H1 (cell line): ENCODE results near the gene MEX3D. TPM values are rescaled to one million over a fixed set of nuclear protein-coding genes. Genes with fewer than 3 reads are reported as not detected.

Experiments used
- CTCF ChIA-PET: fragments of 300-600 bp; sonication (Branson Sonifier 250); formaldehyde crosslinking; loops from one replicate; lab custom pipeline; 2021; ENCODE audit not compliant: partially characterized antibody; lab: Charles Lee
- POLR2A ChIA-PET: fragments of 300-600 bp; sonication (Branson Sonifier 250); formaldehyde crosslinking; loops from one replicate; lab custom pipeline; 2021; ENCODE audit warnings: inconsistent platforms; ENCODE audit not compliant: partially characterized antibody; lab: Charles Lee
- DNase-seq, 2 experiments: peaks; one replicate each; pipeline versions ENCODE4 v3.0.0 to v3.0.0-alpha.2; 2010 to 2022; ENCODE audit warnings: low spot score in 2 of 2, low read depth in 1 of 2, mixed read lengths in 1 of 2
- FAIRE-seq: peaks from 2 replicates; lab custom pipeline; 2011; peaks lifted over from hg19 to GRCh38; lab: Jason Lieb, UNC
- H2AFZ ChIP-seq: 2 replicates; pipeline ENCODE4 v1.8.1; 2012; ENCODE audit warnings: low read length, inconsistent platforms
- H2AK5ac ChIP-seq: 2 replicates; pipeline ENCODE4 v1.6.1; 2013; ENCODE audit warnings: low read depth, low read length
- H2BK120ac ChIP-seq: replicated peaks from 2 replicates; pipeline ENCODE3; 2013; ENCODE audit warnings: low read depth, low read length, inconsistent platforms
- H2BK12ac ChIP-seq: 2 replicates; pipeline ENCODE4 v1.6.1; 2013; ENCODE audit warnings: low read depth, low read length
- H2BK15ac ChIP-seq: 2 replicates; pipeline ENCODE4 v1.6.1; 2013; ENCODE audit warnings: low read length
- H2BK20ac ChIP-seq: 2 replicates; pipeline ENCODE4 v1.6.1; 2013; ENCODE audit warnings: low read length
- H2BK5ac ChIP-seq: 2 replicates; pipeline ENCODE4 v1.6.1; 2013; ENCODE audit warnings: low read depth, low read length
- H3K14ac ChIP-seq: 2 replicates; pipeline ENCODE4 v1.6.1; 2013; ENCODE audit warnings: inconsistent platforms; ENCODE audit not compliant: insufficient read length
- H3K18ac ChIP-seq: 2 replicates; pipeline ENCODE4 v1.6.1; 2013; ENCODE audit warnings: low read length; ENCODE audit errors: extremely low read depth
- H3K23ac ChIP-seq: 2 replicates; pipeline ENCODE4 v1.6.1; 2013; ENCODE audit warnings: inconsistent platforms; ENCODE audit not compliant: insufficient read length
- H3K23me2 ChIP-seq: 2 replicates; pipeline ENCODE4 v1.6.1; 2013; ENCODE audit warnings: low read depth, low read length
- H3K27ac ChIP-seq: 2 replicates; pipeline ENCODE4 v1.6.1; 2011; ENCODE audit warnings: low read depth, low read length, inconsistent platforms
- H3K27me3 ChIP-seq, 4 experiments: replicated peaks in 1 of 4; 1 replicate in 1 of 4; 2 replicates in 3 of 4; pipeline versions ENCODE4 v1.6.1 to v1.8.1; 2011 to 2013; ENCODE audit warnings: low read length in 3 of 4, mild to moderate bottlenecking in 3 of 4, inconsistent platforms in 2 of 4, mixed read lengths in 2 of 4, moderate library complexity in 1 of 4; ENCODE audit not compliant: control insufficient read depth in 3 of 4, insufficient read depth in 3 of 4; ENCODE audit errors: extremely low read depth in 1 of 4
- H3K36me3 ChIP-seq, 4 experiments: 2 replicates each; pipeline versions ENCODE4 v1.6.1 to v1.8.1; 2011 to 2013; ENCODE audit warnings: mild to moderate bottlenecking in 4 of 4, low read length in 3 of 4, moderate library complexity in 2 of 4, control low read depth in 1 of 4, inconsistent platforms in 1 of 4; ENCODE audit not compliant: insufficient read depth in 4 of 4, control insufficient read depth in 2 of 4
- H3K4ac ChIP-seq: replicated peaks from 2 replicates; pipeline ENCODE3; 2013; ENCODE audit warnings: low read length, low read depth, mixed read lengths, inconsistent platforms; ENCODE audit not compliant: insufficient read length
- H3K4me1 ChIP-seq, 4 experiments: replicated peaks in 1 of 4; 1 replicate in 1 of 4; 2 replicates in 3 of 4; pipeline versions ENCODE4 v1.6.1 to v1.8.1; 2011 to 2013; ENCODE audit warnings: low read length in 3 of 4, inconsistent platforms in 2 of 4, mixed read lengths in 1 of 4; ENCODE audit not compliant: insufficient read depth in 4 of 4, control insufficient read depth in 3 of 4
- H3K4me2 ChIP-seq, 2 experiments: 2 replicates each; pipeline versions ENCODE4 v1.6.1 to v1.8.1; 2011 to 2013; ENCODE audit warnings: low read depth in 2 of 2, low read length in 2 of 2, control low read depth in 1 of 2, inconsistent platforms in 1 of 2, mild to moderate bottlenecking in 1 of 2; ENCODE audit not compliant: insufficient read depth in 1 of 2
- H3K4me3 ChIP-seq, 4 experiments: fragments of 200-600, 300-600 bp in 1 of 4; sonication (generic), shearing (Covaris generic), sonication (Bioruptor Twin) in 1 of 4; 2 replicates each; pipeline versions ENCODE4 v1.5.1 to v1.8.1; 2011 to 2016; ENCODE audit warnings: low read length in 4 of 4, low read depth in 3 of 4, control low read depth in 2 of 4, inconsistent platforms in 2 of 4, mild to moderate bottlenecking in 2 of 4, mixed read lengths in 1 of 4, moderate library complexity in 1 of 4; ENCODE audit not compliant: insufficient read depth in 2 of 4; ENCODE audit errors: extremely low read depth in 1 of 4
- H3K56ac ChIP-seq: replicated peaks from 2 replicates; pipeline ENCODE3; 2013; ENCODE audit warnings: low read depth, mild to moderate bottlenecking, mixed read lengths, low read length, inconsistent platforms; ENCODE audit not compliant: insufficient read length
- H3K79me1 ChIP-seq: 2 replicates; pipeline ENCODE4 v1.6.1; 2013; ENCODE audit warnings: low read depth, low read length, control low read depth
- H3K79me2 ChIP-seq, 2 experiments: 2 replicates each; pipeline versions ENCODE4 v1.6.1 to v1.8.1; 2012 to 2013; ENCODE audit warnings: low read length in 2 of 2, mild to moderate bottlenecking in 2 of 2, inconsistent platforms in 1 of 2; ENCODE audit not compliant: insufficient read depth in 2 of 2, control insufficient read depth in 1 of 2
- H3K9ac ChIP-seq, 4 experiments: replicated peaks in 1 of 4; 1 replicate in 1 of 4; 2 replicates in 3 of 4; pipeline versions ENCODE4 v1.6.1 to v1.8.1; 2011 to 2013; ENCODE audit warnings: low read depth in 3 of 4, low read length in 3 of 4, control low read depth in 2 of 4, mild to moderate bottlenecking in 2 of 4, moderate library complexity in 2 of 4, inconsistent platforms in 1 of 4; ENCODE audit errors: extremely low read depth in 1 of 4
- H3K9me3 ChIP-seq, 2 experiments: 2 replicates each; pipeline versions ENCODE4 v1.6.1 to v1.8.1; 2012 to 2013; ENCODE audit warnings: mild to moderate bottlenecking in 2 of 2, moderate library complexity in 2 of 2, control low read depth in 1 of 2, inconsistent platforms in 1 of 2, low read depth in 1 of 2, low read length in 1 of 2, mixed read lengths in 1 of 2; ENCODE audit not compliant: insufficient read depth in 2 of 2
- H4K20me1 ChIP-seq, 2 experiments: replicated peaks in 1 of 2; 2 replicates each; pipeline versions ENCODE3 to v1.8.1; 2011 to 2013; ENCODE audit warnings: inconsistent platforms in 2 of 2, low read length in 2 of 2, mild to moderate bottlenecking in 1 of 2; ENCODE audit not compliant: insufficient read depth in 2 of 2, control insufficient read depth in 1 of 2
- H4K5ac ChIP-seq: 2 replicates; pipeline ENCODE4 v1.6.1; 2013; ENCODE audit warnings: low read length, low read depth, mixed read lengths, inconsistent platforms; ENCODE audit not compliant: insufficient read length
- H4K8ac ChIP-seq: 2 replicates; pipeline ENCODE4 v1.8.0; 2013; ENCODE audit warnings: mild to moderate bottlenecking, moderate library complexity, low read length, inconsistent platforms; ENCODE audit not compliant: insufficient read depth; ENCODE audit errors: extremely low read depth
- H4K91ac ChIP-seq: replicated peaks from 2 replicates; pipeline ENCODE3; 2013; ENCODE audit warnings: low read length, mixed read lengths, inconsistent platforms; ENCODE audit not compliant: insufficient read length
- CBX5 ChIP-seq: fragments of 300-800, 300-1000 bp; sonication (generic); IDR thresholded peaks from 2 replicates; pipeline ENCODE4 v1.7.1; 2016; ENCODE audit warnings: antibody characterized with exemption, low read length, low read depth
- EGR1 ChIP-seq: IDR thresholded peaks from 2 replicates; pipeline ENCODE4 v1.6.1; 2011; ENCODE audit warnings: low read depth, low read length, borderline replicate concordance
- GABPA ChIP-seq: IDR thresholded peaks from 2 replicates; pipeline ENCODE4 v1.6.1; 2011; ENCODE audit warnings: mild to moderate bottlenecking, low read length, moderate library complexity, borderline replicate concordance; ENCODE audit not compliant: insufficient read depth
- JUND ChIP-seq: IDR thresholded peaks from 2 replicates; pipeline ENCODE4 v1.6.1; 2011; ENCODE audit warnings: mild to moderate bottlenecking, improper control_type of control experiment, low read length
- NANOG ChIP-seq: IDR thresholded peaks from 2 replicates; pipeline ENCODE4 v1.6.1; 2011; ENCODE audit warnings: low read length, low read depth, mild to moderate bottlenecking, inconsistent platforms; ENCODE audit not compliant: insufficient read depth, poor library complexity, severe bottlenecking
- RAD21 ChIP-seq, 2 experiments: IDR thresholded peaks in 1 of 2; conservative IDR thresholded peaks in 1 of 2; 2 replicates each; pipeline ENCODE4 v1.6.1; 2011; ENCODE audit warnings: low read depth in 2 of 2, low read length in 2 of 2, improper control_type of control experiment in 1 of 2, inconsistent platforms in 1 of 2, mild to moderate bottlenecking in 1 of 2, moderate library complexity in 1 of 2
- RNF2 ChIP-seq: fragments of 200-900, 300-1000 bp; sonication (generic); IDR thresholded peaks from 2 replicates; pipeline ENCODE4 v1.7.1; 2016; ENCODE audit warnings: borderline replicate concordance, low read depth, mild to moderate bottlenecking, antibody characterized with exemption, low read length; ENCODE audit not compliant: poor library complexity, severe bottlenecking; ENCODE audit errors: missing control alignments
- SAP30 ChIP-seq: fragments of 300-600 bp; sonication (generic); IDR thresholded peaks from 2 replicates; pipeline ENCODE4 v1.7.1; 2012; ENCODE audit warnings: low read length, moderate library complexity, mild to moderate bottlenecking, inconsistent platforms; ENCODE audit not compliant: insufficient read depth, insufficient replicate concordance
- SP4 ChIP-seq: IDR thresholded peaks from 2 replicates; pipeline ENCODE4 v1.6.1; 2012; ENCODE audit warnings: low read length, inconsistent platforms
- TEAD4 ChIP-seq: IDR thresholded peaks from 2 replicates; pipeline ENCODE4 v1.6.1; 2012; ENCODE audit warnings: low read depth, low read length, inconsistent platforms, mixed read lengths
- YY1 ChIP-seq: IDR thresholded peaks from 2 replicates; pipeline ENCODE4 v1.6.1; 2011; ENCODE audit warnings: low read depth, mild to moderate bottlenecking, low read length
- ZNF274 ChIP-seq: IDR thresholded peaks from 2 replicates; pipeline ENCODE4 v1.7.0; 2012; ENCODE audit warnings: low read length, borderline replicate concordance; ENCODE audit errors: extremely low read depth
- WGBS, 2 experiments: shearing (Covaris generic) in 1 of 2; methylation state at CpG; one replicate each; pipeline versions ENCODE4 v1.1.6 to v1.1.7; 2013 to 2015; ENCODE audit warnings: low lambda C conversion rate in 2 of 2, mixed read lengths in 2 of 2, inconsistent platforms in 1 of 2, low coverage in 1 of 2, missing lambda C conversion rate in 1 of 2; ENCODE audit not compliant: insufficient replicate concordance in 2 of 2, insufficient coverage in 1 of 2, insufficient read length in 1 of 2; ENCODE audit errors: extremely low coverage in 1 of 2, missing lambda C conversion rate in 1 of 2; 5-methylcytosine and 5-hydroxymethylcytosine counted together
- polyA plus RNA-seq, 7 experiments: library from polyadenylated mRNA; depleted of rRNA in 3 of 7; stranded (reverse) in 5 of 7; unstranded in 2 of 7; fragments of >200 nt in 5 of 7; fragments of 200-250 nt in 2 of 7; gene quantifications; 1 replicate in 5 of 7; 2 replicates in 1 of 7; 4 replicates in 1 of 7; pipeline versions ENCODE4 v1.2.1 to v1.2.3, GENCODE V29; 2011 to 2013; ENCODE audit warnings: missing spikeins in 2 of 7, mixed read lengths in 2 of 7
- total RNA-seq: library from RNA; stranded (reverse); fragmentation: NEBNext Ultra II Directional; extraction: Animal tissue kit (Norgen Biotek cat#: 25700); gene quantifications from 2 replicates; pipeline ENCODE4 v1.2.1, GENCODE V29; 2021

MEX3D gene
- total and polyA plus RNA-seq, 2 of the 8 experiments (the other 6 are each of a cell fraction or from before 2014, with no cell fraction given): 20.8 to 78.8 TPM

- FAIRE-seq (no peak), DNase-seq (no peak)
- no peak overlapping the region for H2BK12ac ChIP-seq
- H3K9me3 ChIP-seq: no peaks in the 10 kb centered on the region
- H3K79me1 ChIP-seq: no peaks in the 10 kb centered on the region
- H3K14ac ChIP-seq: no peak overlapping the region
- no peak overlapping the region for H2AFZ ChIP-seq
- H3K4me2 ChIP-seq: no peak overlapping the region
- H3K79me2 ChIP-seq: no peaks in the 10 kb centered on the region
- no peak overlapping the region for H2AK5ac ChIP-seq
- no peak overlapping the region for H4K91ac ChIP-seq
- H3K27ac ChIP-seq: no peak overlapping the region
- 96% methylated on average over 11 of the region's 18 CpGs; no CpG with 5 or more reads in 1 of the 2 experiments for WGBS, 2 experiments
- peaks cover 8 to 15% of the 10 kb centered on the region in 2 experiments for H4K20me1 ChIP-seq
- POLR2A ChIA-PET: no interaction called here
- no peak overlapping the region for H4K8ac ChIP-seq
- H2BK20ac ChIP-seq: no peak overlapping the region
- H3K23ac ChIP-seq: no peak overlapping the region
- peaks cover 0 to 3% (median 1%) of the 10 kb centered on the region in 4 experiments; a peak in 3 of 7 replicates for H3K4me1 ChIP-seq
- no peak overlapping the region for H3K56ac ChIP-seq
- H3K9ac ChIP-seq: no peak overlapping the region
- CTCF ChIA-PET: no interaction called here
- no peak overlapping the region for H4K5ac ChIP-seq
- H3K4me3 ChIP-seq: no peak overlapping the region
- peaks cover 19 to 31% (median 30%) of the 10 kb centered on the region in 4 experiments for H3K27me3 ChIP-seq
- no peak overlapping the region for H2BK15ac ChIP-seq
- no peaks in the 10 kb centered on the region; a peak in 1 of 8 replicates for H3K36me3 ChIP-seq
- no peak overlapping the region for H3K4ac ChIP-seq
- peaks cover 8% of the 10 kb centered on the region; the same call in 1 of the 2 replicates for H3K23me2 ChIP-seq
- H3K18ac ChIP-seq: no peak overlapping the region
- no peak overlapping the region for H2BK120ac ChIP-seq
- H2BK5ac ChIP-seq: no peak overlapping the region
- TF ChIP-seq ZNF274 (no peak), RNF2 (no peak), NANOG (no peak), YY1 (no peak), JUND (no peak), SP4 (no peak), SAP30 (no peak), RAD21 (IDR thresholded peaks at IDR 0.05 in 1 of 2, conservative IDR thresholded peaks at IDR 0.05 in 1 of 2; ENCODE audit: low read depth in 2 of 2, low read length in 2 of 2) (no peak), CBX5 (no peak), EGR1 (no peak), GABPA (no peak), TEAD4 (no peak)
Measured at GRCh38 chr19:1526979-1527649, 41.0 kb downstream of the MEX3D start.
